B cell (primary cell): ENCODE results near the gene CECR2.

Source experiments
- EZH2 ChIP-seq: IDR thresholded peaks from 2 replicates; pipeline ENCODE4 v1.6.1; 2012; ENCODE audit warnings: borderline replicate concordance, low read depth, mild to moderate bottlenecking, moderate library complexity, low read length; ENCODE audit not compliant: insufficient read depth, poor library complexity, severe bottlenecking
- TF ChIP-seq, protein P1 (sequence below): fragments of 200-600 bp; IDR thresholded peaks from one replicate; pipeline ENCODE4 v1.8.0; 2022; ENCODE audit warnings: antibody characterized with exemption, mild to moderate bottlenecking

- TF ChIP-seq, protein P1, sequence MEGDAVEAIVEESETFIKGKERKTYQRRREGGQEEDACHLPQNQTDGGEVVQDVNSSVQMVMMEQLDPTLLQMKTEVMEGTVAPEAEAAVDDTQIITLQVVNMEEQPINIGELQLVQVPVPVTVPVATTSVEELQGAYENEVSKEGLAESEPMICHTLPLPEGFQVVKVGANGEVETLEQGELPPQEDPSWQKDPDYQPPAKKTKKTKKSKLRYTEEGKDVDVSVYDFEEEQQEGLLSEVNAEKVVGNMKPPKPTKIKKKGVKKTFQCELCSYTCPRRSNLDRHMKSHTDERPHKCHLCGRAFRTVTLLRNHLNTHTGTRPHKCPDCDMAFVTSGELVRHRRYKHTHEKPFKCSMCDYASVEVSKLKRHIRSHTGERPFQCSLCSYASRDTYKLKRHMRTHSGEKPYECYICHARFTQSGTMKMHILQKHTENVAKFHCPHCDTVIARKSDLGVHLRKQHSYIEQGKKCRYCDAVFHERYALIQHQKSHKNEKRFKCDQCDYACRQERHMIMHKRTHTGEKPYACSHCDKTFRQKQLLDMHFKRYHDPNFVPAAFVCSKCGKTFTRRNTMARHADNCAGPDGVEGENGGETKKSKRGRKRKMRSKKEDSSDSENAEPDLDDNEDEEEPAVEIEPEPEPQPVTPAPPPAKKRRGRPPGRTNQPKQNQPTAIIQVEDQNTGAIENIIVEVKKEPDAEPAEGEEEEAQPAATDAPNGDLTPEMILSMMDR: no peak
- TF ChIP-seq EZH2: no peak
These were observed 213.9 kb downstream of the CECR2 start for GRCh38 chr22:17583151-17583550.
